Stimulated activated CD4-positive, alpha-beta T cell treated with anti-CD3 and anti-CD28 coated beads, Interleukin-1b, Interleukin-23, amount 100 ng/mL, for 1 hour (primary cell): ENCODE data around the gene SYT9.

Source experiments
- DNase-seq, 2 donors: peaks; one replicate each; pipeline ENCODE4 v3.0.0-alpha.2; 2020; ENCODE audit warnings: low read depth in 2 of 2

Gene SYT9

DNA sequence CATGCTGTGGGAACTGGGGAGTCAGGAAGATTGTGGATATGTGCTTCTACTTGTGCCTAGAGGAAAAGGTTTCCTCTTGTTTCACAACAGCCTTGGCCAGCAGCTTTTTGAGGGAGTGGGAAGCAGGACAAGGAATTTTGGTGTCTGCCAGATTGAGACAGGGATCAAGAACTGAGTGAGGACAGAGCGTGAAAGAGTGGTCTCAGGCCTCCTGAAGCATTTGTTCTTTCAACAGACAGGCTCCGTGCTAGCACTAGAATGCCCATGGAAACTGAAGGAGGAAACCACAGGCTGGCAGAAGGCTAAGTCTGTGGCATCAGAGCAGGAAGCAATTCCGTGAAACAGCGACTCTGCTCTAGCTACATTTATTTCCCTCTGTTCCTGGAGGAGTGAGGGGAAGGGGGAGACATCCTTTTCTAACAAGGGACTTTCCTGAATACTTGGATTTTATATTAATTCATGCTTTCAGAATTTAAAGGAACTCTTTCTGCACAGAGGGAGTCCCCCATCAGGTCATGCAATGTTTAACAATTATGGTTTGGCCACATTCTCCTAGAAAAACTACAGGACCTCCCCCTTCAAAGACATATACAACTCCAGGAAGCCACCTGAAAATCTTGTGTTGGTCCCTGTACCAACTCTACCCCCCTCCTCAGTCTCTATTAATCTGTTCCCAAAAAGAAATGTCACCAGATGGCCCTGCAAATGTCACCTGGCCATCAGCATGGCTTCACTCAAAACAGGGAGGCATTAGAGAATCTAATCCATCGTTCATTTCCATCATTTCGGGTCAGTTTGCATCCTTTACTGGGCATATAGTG is 96.1 kb downstream of the SYT9 start:
- DNase-seq: no peak

DNA sequence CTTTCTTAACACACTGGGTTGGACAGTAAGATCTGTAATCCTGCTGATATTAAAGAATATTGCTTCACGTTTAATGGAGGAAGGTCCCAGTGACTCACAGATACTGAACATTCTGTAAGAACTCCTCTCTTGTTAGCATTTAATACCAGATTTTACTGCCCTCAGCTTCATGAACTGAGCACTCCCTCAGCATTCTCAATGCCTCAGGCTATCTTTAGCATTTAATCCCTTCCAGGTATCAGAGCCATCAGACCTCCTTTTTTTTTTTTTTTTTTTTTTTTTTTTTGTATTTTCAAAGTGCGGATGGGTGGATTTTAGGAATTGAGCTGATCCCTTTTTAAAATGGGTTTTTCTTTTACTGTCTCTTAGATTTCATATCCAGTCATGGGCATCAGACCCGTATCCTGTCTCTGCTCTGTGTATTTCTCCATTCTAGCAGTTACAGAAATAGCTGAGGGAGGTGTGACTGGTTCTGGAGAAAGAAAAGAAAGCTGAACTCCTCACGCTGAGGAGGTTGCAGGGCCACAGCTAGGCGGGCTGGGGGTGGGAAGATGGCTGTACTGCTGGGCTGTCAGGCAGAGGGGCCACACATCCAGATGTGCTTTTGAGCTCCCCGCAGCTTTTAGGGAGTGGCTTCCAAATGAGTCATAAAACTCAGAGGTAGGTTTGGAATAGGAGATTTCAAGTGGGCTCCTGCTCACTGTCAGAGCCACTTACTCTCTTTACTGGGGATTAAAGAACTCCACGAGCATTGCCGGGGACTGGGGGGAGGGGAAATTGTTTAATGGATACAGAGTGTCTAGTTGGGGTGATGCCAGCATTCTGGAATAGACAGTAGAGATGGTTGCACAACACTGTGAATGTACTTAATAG is 97.0 kb downstream of the SYT9 start:
- no peak for DNase-seq

DNA sequence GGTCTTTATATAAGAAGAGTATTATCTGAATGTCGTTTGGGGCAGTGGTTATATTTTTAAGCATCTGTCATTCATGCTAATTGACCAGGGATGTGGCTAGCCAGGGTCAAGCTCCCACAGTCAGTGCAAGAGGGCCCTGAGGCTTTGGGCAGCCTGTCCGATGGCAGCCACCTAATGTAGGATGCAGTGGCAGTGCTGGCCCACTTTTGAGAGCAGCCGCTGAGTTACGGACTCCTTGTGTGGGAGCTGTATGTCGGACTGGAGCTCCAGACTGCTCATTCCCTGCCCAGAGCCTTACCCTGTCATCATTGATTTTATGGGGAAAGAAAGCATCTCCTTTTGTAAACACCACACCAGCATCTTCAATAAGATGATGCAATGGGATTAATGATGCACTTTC is 99.5 kb downstream of the SYT9 start:
- DNase-seq: no peak

DNA sequence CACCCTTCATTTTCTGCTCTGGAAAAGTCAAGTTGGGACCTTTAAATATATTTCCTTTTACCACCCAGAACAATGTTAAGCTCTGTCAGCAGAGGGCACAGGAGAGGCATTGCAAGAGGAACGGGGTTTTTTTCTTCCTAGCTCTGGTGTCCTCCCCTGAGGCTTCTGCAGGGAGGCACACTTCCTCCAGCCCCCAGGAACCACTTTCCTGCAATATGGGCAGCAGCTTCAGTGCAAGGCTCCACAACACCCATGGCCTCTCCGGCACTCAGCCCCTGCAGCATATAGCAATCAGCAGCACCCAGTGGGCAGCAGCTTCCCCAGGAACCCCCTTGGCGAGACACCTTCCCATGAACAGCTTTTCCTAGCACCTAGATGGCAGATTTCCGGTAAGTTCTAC is 101.4 kb downstream of the SYT9 start:
- no peak for DNase-seq

DNA sequence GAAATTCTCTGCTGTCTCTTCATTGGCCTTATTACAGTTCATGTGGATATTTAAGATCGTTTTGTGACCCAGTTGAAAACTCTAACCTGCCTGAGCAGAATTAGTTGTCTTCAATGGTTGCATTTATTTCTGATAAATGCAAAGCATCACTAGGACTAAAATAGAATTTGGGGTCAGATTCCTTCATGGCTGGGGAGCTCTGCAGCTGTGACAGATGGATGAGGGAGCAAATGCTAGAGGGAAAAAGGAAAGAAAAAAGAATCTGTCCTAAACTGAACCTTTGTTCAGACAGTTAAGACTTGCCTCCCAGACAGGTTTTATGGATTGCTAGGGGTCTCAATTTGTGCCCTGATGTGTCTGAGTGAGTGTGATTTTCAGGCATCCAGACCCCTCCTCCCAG is 113.0 kb downstream of the SYT9 start:
- no peak for DNase-seq

DNA sequence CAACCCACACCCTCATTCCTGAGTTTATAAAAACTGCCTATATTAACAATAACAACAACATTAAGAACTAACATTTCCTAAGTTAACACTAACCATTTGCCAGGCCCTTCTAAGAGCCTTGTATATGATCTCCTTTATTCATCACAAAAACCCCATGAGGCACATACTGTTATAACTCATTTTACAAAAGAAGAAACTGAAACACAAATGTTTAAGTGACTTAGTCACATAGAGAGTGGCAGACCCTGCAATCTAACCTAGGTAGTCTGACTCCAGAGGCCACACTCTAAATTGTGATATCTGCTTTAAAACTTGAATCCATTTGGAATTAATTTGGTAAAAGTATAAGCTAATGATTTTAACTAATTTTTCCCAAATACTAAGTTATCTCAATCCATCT is 116.1 kb downstream of the SYT9 start:
- no peak for DNase-seq

DNA sequence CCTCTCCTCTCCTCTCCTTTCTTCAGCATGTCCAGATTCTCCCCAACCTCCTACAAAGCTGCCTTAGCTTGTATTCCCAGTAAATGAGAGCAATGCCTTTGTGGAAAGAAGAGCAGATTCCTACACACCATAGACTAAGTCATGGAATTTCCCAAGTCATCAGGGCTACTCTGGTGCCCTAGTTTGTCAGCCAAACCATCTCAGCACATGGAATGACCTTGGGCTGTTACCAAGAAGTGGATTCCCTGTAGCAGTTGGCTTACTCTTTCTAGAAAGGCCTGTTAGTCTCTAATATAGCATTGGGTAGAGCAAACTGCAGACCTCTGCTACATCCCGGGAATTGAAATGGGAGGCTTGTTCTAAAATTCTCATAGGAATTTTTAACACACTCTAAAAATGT is 124.7 kb downstream of the SYT9 start:
- DNase-seq: no peak

DNA sequence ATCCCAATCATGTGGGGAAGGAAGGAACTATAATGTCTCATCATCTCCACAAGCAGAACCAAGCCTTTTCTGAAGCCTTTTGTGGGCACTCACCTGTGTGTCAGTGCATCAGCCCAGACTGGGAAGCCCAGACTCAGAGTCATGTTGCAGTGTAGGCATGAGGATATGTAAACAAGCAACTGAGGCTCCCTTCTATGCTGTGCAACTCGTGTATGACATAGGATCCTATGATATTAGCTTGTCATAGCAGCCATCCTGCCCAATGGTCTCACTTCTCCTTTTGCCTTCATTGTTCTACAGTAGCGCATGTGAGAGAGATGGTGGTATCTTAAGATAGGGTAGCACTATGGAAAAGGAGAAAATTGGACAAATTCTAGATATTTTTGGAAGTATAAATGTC is 130.2 kb downstream of the SYT9 start:
- DNase-seq: no peak

DNA sequence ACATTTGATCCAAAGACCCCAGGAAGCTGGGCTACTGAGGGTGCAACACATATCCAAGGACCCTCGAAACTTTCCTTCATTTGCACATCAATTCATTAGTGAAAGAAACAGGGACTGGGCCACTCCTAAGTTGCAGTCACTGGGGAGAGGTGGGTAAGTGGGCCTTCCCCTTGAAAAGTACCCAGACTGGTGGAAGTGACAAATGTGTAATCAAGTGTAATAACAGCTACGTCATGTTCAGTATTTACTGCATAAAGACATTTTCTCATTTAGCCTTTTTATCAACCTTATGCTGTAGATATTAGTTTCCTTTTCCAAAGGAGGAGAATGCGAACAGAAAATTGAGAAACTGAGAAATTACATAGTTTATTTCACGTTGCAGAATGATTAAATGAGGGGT is 131.7 kb downstream of the SYT9 start:
- no peak for DNase-seq

DNA sequence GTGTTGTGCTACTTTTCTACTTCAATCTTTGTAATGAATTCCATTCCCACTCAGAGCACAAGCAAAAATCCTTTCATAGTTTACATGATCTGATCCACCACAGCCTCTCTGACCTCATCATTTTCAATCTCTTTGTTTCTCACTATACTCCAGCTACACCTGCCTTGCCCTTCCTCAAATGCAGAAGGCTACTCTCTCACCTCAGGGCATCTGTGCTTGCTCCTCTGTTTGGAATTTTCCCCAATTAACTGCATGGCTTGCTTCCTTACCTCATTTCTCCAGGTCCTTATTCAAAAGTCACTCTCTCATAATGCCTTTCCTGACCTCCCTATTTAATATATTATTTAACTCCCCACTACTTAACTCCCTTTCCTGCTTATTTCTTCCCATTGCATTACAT is 133.0 kb downstream of the SYT9 start:
- no peak for DNase-seq

DNA sequence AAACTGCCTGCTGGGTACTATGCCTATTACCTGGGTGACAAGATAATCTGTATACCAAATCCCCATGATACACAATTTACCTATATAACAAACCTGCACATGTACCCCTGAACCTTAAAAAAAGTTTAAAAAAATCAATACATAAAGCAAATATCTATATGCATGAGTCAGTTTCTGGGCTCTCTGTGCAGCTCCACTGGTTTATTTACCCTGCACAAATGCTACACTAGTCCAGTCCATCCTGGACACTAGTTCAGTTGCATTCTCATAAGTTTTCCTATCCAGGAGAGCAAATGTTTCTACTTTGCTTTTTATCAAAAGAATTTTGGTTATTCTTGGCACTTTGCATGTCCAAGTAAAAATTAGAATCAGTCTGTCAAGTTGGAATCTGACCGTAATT is 133.8 kb downstream of the SYT9 start:
- DNase-seq: no peak

DNA sequence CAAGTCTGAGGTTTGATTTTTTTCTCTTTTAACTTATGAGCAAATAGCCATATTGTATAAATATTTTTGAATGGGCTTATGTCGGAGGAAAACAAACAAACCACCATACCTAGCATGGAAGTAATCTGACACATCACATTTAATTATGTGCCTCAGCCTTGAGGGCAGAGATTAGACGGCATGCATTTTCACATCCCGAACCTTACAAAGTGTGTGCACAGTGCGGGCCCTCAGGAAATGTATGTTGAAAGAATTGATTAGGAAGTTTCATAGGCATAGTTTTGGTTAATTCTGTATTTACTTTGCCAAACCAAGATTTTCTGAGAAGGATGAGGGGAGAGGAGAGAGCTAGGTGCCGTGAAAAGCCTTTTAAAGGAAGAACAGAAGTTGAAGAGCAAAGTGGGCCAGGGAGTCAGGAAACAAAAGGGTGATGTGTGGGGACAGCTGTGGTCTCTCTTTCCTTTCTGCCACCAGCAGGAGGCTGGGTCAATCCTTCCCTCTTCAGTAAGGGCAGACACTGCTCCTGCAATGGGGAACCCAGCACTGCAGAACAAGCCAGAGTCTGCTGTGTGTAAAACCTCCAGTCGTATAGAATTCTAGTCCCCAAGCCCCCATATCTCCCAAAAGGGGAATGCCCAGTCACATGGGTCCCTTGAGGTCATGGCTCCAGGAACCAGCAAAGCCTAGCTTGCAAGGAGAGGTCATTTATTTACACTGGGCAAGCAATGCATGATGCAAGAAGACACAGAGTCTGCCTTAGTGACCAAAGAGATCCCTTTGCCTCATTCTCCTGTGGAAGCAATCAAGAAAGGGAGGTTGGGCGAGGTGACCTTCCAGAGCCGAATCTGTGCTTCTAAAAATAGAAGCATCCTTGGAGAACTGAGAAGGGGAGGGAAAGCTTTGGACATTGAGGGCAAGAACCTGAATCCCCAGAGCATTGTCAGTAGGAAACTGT is 162.5 kb downstream of the SYT9 start:
- no peak for DNase-seq

DNA sequence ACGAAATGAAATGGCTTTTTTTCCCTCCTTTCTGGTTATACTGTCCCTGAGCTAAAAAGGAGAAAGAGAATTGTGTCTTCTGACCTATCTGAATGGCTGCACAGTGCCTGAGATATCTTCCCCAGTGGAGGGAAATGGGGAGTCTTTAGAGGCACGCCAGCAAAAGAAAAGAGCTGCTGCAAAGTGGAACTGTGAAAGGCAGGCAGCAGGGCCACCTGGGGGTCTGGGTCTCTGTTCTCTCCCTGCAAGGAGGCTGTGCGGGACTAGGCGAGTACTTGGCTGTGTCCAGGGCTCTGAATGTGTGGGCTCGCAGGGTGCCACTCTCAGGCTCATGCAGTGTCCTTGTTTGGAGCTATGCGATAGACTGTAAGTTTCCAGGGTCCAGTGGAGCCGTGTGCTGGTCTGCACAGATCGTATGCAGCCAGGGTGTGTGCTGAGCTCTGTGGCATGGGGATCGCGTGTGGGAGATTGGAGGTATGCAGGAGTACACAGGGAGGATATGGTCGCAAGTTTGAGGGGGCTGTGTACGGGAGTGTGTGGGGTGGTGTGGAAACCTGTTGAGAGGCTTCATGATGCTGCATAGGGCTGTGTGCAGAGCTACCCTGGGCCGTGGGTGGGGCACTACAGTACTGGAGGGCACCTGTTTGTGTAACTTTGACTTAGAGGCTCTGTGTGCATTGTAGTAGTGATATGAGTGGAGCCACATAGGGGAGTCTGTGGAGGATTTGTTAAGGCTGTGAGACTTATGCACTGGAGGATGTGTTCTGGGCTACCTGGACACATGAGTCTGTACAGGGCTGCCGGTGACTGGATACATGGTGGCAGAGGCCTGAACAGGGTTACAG is 163.5 kb downstream of the SYT9 start:
- DNase-seq: no peak

DNA sequence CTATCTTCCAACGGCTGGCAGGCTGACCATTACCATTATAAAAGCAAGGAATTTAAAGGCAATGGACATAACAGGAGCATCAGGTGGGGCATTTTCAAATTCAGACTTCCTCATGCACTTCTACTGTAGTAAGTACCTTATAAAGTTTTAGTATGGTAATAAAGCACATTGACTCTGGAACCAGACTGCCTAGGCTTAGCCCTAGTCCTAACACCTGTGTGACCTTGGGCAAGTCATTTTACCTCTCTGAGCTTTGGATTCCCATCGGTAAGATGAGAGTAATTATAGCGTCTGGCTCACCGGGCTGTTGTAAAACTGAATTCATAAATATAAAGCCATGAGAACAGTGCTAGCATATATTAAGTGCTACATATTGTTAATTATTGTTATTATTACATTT is 164.4 kb downstream of the SYT9 start:
- DNase-seq: no peak

DNA sequence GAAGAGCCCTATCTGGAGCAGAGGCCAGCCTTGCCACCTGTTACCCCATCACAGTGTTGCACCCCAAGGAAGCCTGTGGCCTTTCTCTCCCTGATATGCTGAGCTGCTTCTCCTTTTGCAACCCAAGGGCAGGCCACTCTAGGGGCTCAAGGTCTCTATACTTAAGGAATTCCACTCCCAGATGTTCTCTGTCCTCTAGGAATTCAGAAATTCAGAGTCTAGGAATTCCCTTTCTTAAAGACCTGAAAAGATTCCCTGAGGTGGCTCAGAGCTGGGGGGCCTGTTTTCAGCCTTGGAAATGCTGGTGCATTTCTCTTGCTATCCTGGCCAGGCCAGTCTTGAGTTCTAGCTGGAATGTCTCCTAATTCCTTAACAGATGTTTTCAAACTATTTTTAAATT is 165.6 kb downstream of the SYT9 start:
- no peak for DNase-seq

DNA sequence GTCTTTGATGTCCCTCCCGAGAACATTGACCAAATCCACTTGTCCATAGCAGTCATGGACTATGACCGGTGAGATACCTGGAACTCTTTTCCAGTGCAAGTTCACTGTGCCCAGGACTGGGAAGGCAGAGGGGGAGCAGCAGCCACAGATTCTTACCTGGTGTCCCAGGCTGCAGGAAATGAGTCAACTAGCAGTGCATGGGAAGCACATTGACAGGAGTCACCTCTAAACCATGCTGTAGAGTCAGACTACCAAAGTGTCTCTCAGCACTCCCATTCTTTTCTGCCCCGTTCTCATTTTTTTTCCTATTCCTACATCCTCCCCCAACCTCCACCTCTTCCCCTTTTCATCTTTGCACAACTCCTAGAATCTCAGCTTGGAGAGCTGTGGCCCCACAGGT is 166.4 kb downstream of the SYT9 start:
- DNase-seq: no peak

DNA sequence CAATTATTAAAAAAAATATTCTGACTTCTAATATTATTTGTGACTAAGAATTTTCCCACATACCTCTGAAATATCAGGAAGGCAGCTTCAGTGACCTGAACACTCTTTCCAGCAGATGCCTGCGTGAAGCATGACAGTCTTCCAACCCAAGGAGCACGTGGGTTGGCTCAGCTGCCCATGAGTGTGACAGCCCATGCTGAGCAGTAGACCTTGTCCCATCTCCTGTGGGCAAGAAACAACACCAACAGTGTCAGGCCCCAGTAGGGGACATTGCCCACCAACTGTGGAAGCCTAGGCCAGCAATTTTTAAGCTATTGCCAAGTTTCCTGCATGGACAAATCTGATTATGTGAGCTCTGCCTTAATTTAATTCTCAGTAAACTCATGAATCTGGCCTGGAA is 167.2 kb downstream of the SYT9 start:
- no peak for DNase-seq

DNA sequence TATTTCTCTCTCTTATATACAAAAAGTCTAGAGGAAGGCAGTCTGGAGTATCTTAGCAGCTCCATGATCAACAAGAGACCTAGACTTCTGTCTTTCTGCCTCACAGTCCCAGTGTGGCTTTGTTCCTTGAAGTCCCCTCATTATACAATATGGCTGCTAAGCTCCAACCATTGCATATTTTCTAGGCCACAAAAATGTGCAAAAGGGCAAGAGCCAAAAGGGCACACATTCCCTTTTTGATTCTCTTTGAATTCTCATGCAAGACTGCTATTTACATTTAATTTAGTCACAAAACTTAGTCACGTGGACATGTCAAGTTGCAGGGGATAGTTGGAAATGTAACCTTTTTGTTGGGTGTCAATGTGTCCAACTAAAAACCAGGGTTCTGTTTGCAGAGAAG is 169.4 kb downstream of the SYT9 start:
- DNase-seq: no peak

DNA sequence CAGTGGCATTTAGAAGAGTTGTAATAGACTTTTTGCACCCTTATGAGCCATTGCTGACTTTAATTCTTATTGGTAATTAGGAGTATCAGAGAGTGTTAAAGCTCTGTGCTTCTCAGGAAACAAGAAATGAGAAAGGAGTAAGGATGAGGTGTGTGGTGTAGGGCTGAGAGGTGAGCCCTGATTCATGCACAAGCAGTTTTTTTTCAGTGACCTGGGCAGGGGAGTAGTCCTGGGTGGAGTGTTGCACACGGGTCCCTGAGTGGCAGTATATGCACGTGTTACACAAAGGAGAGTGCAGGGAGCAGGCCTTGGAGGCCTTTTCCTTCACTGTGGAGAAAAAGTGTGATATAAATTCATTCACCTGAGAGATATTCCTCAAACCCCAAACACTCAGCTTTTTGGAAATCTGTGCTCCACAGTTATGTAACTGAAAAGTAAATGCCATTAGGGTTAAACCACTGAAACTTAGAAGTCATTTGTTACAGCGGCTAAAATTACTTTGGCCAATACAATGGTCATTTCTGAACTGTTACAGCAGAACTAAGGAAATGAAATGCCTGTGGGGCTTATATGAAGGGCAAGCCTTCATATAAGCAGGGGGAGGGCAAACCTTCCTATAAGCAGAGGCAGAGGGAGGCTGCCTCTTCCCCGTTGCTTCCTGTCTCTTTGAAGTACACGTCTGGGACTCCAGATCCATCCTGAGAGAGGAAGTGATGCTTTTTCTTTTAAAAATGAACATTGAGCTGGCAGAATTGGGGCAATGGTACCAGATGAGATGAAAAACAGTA is 171.0 kb downstream of the SYT9 start:
- no peak for DNase-seq

DNA sequence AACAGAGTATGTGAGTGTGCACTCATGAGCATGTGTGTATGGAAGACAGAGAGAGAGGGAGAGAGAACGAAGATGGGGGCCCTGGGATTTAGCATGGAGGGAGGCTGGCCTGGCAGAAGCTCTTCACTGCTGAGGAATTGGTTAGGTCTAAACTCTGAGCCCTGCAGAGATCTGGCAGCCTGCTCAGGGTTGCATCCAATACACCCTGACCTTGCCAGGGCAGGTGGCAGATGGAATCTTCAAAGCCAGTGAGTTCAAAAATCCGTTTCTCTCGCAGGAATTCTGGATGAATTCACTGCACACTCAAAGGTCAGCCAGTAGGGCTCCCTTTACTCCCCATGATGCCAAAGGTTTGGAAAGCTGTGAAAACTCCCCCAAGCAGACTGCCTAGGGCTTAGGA is 172.2 kb downstream of the SYT9 start:
- no peak for DNase-seq
